Colonic mucosa (tissue), 4 donors: Measurements from ENCODE around the gene GDF15. TPM values are rescaled to one million over a fixed set of nuclear protein-coding genes. Genes with fewer than 3 reads are reported as not detected.

ENCODE experiments used
- DNase-seq: peaks from one replicate; pipeline ENCODE4 v3.0.0-alpha.2; 2020
- H3K27ac ChIP-seq: fragments of 200-600 bp; one replicate; pipeline ENCODE4 v1.8.0; 2021
- H3K27me3 ChIP-seq: fragments of 200-600 bp; one replicate; pipeline ENCODE4 v1.8.0; 2021
- H3K36me3 ChIP-seq: fragments of 200-600 bp; one replicate; pipeline ENCODE4 v1.8.0; 2021
- H3K4me1 ChIP-seq: fragments of 200-600 bp; one replicate; pipeline ENCODE4 v1.8.0; 2021; ENCODE audit warnings: mild to moderate bottlenecking
- H3K4me3 ChIP-seq: fragments of 200-600 bp; one replicate; pipeline ENCODE4 v1.8.0; 2021
- H3K9ac ChIP-seq, 2 donors: one replicate each; pipeline ENCODE4 v1.7.0; 2013; ENCODE audit warnings: control low read depth in 2 of 2, low read depth in 2 of 2, low read length in 2 of 2
- H3K9me3 ChIP-seq: fragments of 200-600 bp; one replicate; pipeline ENCODE4 v1.8.0; 2021
- intact Hi-C: fragments of 100-400 bp; cut with DNase I; formaldehyde crosslinking; loops from one replicate; pipeline ENCODE4 v1.14.1; 2022
- total RNA-seq, 2 donors: library from RNA; stranded (reverse); fragmentation: NEBNext Ultra II Directional in 1 of 2; extraction: Animal tissue kit (Norgen Biotek cat#: 25700) in 1 of 2; gene quantifications; one replicate each; pipeline ENCODE4 v1.2.1, GENCODE V29; 2021
- TF ChIP-seq, protein P1 (sequence below): fragments of 200-600 bp; IDR thresholded peaks from one replicate; pipeline ENCODE4 v1.8.0; 2022; ENCODE audit warnings: antibody characterized with exemption, mild to moderate bottlenecking
- donor health status: healthy.
- donor health status: DM: no; HTN: no; CAD: no.
- donor health status: DM: no; HTN: no; CAD: no.

GDF15 gene
- total RNA-seq, 2 donors from 2014 or later = 120 to 159 TPM

DNA sequence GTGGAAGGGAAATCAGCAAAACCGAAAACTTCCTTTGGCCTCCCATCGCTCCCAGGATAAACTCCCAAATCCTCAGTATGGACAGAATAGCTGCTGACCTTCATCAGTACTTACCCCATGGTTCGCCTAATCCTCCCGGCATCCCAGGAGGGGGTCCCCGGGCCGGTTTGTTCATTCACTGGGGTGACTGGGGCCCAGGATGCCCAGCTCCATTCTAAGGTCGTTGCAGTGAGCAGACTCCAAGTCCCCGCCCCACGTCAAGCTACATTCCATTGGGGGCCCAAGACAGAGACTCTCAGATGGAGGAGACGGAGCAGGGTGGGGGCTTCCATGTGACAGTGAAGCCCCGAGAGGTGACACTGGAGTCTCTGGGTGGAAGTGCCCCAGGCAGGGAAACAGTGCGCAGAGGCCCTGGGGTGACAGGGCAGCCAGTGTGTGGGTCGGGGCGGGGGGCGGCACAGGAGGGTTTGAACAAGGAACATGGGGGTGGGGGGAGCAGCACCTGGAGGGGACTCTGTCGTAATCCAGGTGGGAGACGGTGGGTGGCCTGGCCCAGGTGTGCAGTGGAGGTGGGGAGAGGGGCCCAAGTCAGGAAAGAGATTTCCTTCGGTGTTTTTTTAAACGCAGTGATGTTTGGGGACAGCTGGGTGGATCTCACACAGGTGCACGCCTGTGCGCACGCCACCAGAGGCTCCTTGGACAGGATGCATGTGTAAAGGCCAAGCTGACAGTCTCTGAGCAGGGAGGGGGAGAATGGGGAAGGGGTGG, 38.3 kb downstream of the GDF15 start:
- Histone ChIP-seq H3K9me3 (no peaks in the 10 kb centered on the region), H3K9ac (no peak overlapping the region), H3K4me3 (no peak overlapping the region), H3K27me3 (no peaks in the 10 kb centered on the region), H3K36me3 (no peaks in the 10 kb centered on the region), H3K4me1 (peaks cover 15% of the 10 kb centered on the region), H3K27ac (no peak overlapping the region)
- intact Hi-C loops = no loop called here
- TF ChIP-seq, protein P1, sequence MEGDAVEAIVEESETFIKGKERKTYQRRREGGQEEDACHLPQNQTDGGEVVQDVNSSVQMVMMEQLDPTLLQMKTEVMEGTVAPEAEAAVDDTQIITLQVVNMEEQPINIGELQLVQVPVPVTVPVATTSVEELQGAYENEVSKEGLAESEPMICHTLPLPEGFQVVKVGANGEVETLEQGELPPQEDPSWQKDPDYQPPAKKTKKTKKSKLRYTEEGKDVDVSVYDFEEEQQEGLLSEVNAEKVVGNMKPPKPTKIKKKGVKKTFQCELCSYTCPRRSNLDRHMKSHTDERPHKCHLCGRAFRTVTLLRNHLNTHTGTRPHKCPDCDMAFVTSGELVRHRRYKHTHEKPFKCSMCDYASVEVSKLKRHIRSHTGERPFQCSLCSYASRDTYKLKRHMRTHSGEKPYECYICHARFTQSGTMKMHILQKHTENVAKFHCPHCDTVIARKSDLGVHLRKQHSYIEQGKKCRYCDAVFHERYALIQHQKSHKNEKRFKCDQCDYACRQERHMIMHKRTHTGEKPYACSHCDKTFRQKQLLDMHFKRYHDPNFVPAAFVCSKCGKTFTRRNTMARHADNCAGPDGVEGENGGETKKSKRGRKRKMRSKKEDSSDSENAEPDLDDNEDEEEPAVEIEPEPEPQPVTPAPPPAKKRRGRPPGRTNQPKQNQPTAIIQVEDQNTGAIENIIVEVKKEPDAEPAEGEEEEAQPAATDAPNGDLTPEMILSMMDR = no peak
- no peak for DNase-seq

DNA sequence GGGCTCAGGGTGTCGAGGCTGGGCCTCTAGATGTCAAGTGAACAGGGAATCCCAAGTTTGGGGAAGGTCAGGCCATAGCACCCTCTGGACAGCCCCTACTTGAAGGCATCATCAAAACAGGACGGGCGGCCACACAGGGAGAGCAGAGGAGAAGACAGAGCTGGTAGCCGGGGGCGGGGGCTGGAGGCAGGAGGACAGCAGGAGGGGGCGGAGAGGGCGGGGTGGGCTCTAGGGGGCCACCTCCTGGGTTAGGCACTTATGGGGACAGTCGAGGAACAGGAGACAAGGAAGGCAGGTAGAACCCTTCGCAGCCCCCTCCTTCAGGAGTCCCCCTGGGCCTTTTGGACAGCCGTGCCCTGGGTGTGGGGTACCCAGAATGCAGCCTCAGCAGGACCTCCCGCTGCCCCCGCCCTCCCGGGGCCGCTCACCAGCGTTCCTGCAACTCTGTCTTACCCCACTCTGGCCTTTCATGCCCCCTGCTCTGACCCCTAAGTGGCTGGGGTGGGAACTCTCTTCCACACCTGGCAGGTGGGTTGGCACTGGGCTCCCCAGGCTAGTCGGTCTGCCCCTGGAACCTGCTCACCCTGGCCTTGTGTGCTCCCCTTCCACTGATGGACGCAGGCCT, 39.0 kb downstream of the GDF15 start:
- Histone ChIP-seq H3K27ac (no peak overlapping the region), H3K27me3 (no peaks in the 10 kb centered on the region), H3K4me3 (no peak overlapping the region), H3K9ac (no peak overlapping the region), H3K4me1 (peaks cover 17% of the 10 kb centered on the region), H3K9me3 (no peaks in the 10 kb centered on the region), H3K36me3 (no peaks in the 10 kb centered on the region)
- no peak for DNase-seq
- intact Hi-C loops = no loop called here
- TF ChIP-seq, protein P1 = no peak

DNA sequence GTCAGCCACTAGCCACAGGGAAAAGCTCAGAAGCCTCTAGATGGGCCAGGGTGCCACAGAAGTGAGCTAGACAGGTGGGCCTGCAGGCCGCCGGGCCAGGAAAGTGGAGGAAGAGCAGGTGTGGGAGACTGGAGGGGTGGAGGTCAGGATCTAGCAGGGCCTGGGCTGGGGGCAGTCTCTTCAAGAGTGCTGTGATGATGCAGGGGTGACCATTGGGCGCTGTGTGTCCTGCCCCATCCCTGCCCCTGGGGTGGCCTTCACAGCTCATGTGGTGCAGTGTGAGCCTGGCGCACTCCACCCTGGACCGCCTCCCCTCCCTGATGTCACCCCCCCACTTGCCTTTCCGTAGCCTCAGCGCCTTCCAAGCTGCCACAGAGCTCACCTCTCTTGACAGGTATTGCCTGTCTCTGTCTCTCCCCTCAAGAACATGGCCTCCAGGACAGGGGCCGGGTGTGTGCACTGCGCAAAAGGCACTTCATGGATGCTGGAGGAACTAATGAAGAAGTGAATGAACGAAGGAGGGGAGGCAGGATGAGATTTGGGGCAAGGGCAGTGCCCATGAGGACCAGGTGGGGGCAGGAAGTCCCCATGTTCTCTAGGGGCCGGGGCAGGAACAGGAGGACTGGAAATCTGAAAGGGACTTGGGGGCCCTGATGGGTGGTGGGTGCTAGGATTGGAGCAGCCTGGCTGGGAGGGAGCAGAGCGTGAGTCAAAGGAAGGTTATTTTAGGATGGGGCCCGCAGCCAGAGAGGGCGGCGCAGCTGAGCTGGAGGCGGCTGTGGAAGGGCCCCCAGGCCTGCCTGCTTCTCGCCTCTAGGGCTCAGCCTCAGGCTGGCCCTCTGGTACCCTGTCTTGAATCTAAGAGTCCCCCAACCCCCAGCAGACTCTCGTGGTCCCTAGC, 39.8 kb downstream of the GDF15 start:
- peak overlapping the region; percentile 22 for H3K27ac ChIP-seq
- no peak overlapping the region for H3K4me3 ChIP-seq
- H3K9ac ChIP-seq = peak overlapping the region; percentile 46 to 50
- no peaks in the 10 kb centered on the region for H3K36me3 ChIP-seq
- peaks cover 11% of the 10 kb centered on the region for H3K4me1 ChIP-seq
- intact Hi-C loops = no loop called here
- TF ChIP-seq, protein P1 = no peak
- no peak for DNase-seq
- H3K9me3 ChIP-seq = no peaks in the 10 kb centered on the region
- no peaks in the 10 kb centered on the region for H3K27me3 ChIP-seq

DNA sequence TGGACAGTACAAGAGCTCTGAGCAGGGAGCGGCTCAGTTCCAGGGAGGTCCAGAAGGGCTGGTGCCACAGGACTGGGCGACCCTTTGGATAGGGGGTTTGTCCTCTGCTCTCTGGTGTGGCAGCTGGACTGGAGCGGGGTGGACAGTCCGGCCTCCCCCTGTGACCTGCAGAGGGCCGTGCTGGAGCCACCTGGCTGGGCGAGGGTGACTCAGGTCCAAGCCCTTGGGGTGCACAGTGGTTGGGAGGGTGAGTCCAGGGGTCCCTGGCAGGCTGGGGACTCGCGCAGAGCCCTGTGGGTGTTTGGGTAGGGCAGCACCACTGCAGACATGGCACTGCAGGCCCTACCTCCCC, 40.4 kb downstream of the GDF15 start:
- no peaks in the 10 kb centered on the region for H3K36me3 ChIP-seq
- no peak overlapping the region for H3K27ac ChIP-seq
- H3K27me3 ChIP-seq = no peaks in the 10 kb centered on the region
- peaks cover 6% of the 10 kb centered on the region for H3K4me1 ChIP-seq
- intact Hi-C loops = no loop called here
- no peaks in the 10 kb centered on the region for H3K9me3 ChIP-seq
- H3K9ac ChIP-seq = peak overlapping the region; percentile 46 to 50
- DNase-seq = no peak
- TF ChIP-seq, protein P1 = no peak
- H3K4me3 ChIP-seq = no peak overlapping the region

DNA sequence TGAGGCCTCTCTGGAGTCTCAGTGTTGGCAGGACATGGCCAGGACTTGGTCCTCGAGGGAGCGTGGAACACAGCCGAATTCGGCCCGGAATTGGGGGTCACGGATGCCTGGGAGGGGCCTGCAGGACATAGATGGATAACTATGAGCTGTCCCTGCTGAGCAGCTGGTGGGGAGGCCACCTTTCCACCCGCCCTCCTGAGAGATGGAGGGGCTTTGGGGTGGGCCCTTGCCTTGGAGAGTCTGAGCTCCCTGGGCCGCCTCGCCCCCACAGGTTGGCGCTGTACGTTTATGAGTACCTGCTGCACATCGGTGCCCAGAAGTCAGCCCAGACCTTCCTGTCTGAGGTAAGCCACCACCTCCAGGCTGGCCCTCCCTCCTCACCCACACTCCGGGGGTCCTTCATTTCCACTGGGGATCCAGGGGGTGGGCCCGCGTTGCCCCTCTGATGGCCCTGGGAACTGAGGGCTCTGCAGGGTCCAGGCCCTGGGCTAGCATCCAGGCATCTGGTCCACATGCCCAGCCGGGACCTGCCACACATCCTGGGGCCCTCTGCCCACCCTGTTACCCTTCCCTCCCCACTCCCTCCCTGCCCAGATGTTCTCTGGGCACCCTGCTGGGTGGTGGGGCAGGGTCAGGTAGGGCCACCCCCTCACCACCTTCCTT, 41.3 kb downstream of the GDF15 start:
- intact Hi-C loops = no loop called here
- Histone ChIP-seq H3K4me1 (peaks cover 6% of the 10 kb centered on the region), H3K27me3 (no peaks in the 10 kb centered on the region), H3K27ac (no peak overlapping the region), H3K36me3 (no peaks in the 10 kb centered on the region), H3K9ac (no peak overlapping the region), H3K4me3 (no peak overlapping the region), H3K9me3 (no peaks in the 10 kb centered on the region)
- TF ChIP-seq, protein P1 = no peak
- DNase-seq = no peak
